Fibroblast of lung (primary cell): Measurements from ENCODE around the gene RFPL4AL1.

Source experiments
- CTCF ChIP-seq, 2 donors: IDR thresholded peaks in 1 of 2; conservative IDR thresholded peaks in 1 of 2; 1 replicate in 1 of 2; 2 replicates in 1 of 2; pipeline ENCODE4 v1.5.1; 2011 to 2012; ENCODE audit warnings: low read length in 2 of 2, control low read depth in 1 of 2, inconsistent platforms in 1 of 2, low read depth in 1 of 2, mild to moderate bottlenecking in 1 of 2
- EZH2 ChIP-seq: IDR thresholded peaks from 2 replicates; pipeline ENCODE4 v1.5.1; 2012; ENCODE audit warnings: low read length, control low read depth, mild to moderate bottlenecking; ENCODE audit errors: missing control alignments

- TF ChIP-seq CTCF (conservative IDR thresholded peaks at IDR 0.05 in 1 of 2, IDR thresholded peaks at IDR 0.05 in 1 of 2; ENCODE audit: low read depth in 1 of 2, low read length in 2 of 2) (no peak), EZH2 (no peak)
Measured at GRCh38 chr19:55820037-55820436, 51.1 kb downstream of the RFPL4AL1 start.
